Suprapubic skin (tissue), 4 donors: ENCODE results near the gene FUT2.

ENCODE experiments used
- CTCF ChIP-seq, 2 donors: fragments of 200-600 bp in 1 of 2; fragments of 450-650 bp in 1 of 2; sonication (generic) in 1 of 2; IDR thresholded peaks; one replicate each; pipeline ENCODE4 v1.5.1; 2016 to 2019; ENCODE audit warnings: antibody characterized with exemption in 2 of 2, mild to moderate bottlenecking in 1 of 2, moderate library complexity in 1 of 2
- EP300 ChIP-seq: sonication (generic); formaldehyde crosslinking; IDR thresholded peaks from one replicate; pipeline ENCODE4 v1.6.1; 2017; ENCODE audit warnings: antibody characterized with exemption
- POLR2A ChIP-seq, 2 donors: fragments of 450-650 bp; IDR thresholded peaks; one replicate each; pipeline ENCODE4 v1.6.1; 2017; ENCODE audit warnings: antibody characterized with exemption in 2 of 2, mild to moderate bottlenecking in 2 of 2, moderate library complexity in 2 of 2
- POLR2AphosphoS5 ChIP-seq, 3 donors: sonication (generic); formaldehyde crosslinking; IDR thresholded peaks; one replicate each; pipeline ENCODE4 v1.6.1; 2017; ENCODE audit warnings: antibody characterized with exemption in 3 of 3

- TF ChIP-seq CTCF (IDR thresholded peaks at IDR 0.05) (no peak), POLR2A (IDR thresholded peaks at IDR 0.05) (no peak), POLR2AphosphoS5 (IDR thresholded peaks at IDR 0.05) (no peak), EP300 (no peak)
Measured at GRCh38 chr19:48742096-48742495, 46.3 kb downstream of the FUT2 start.
